Stomach (tissue), 4 donors: ENCODE measurements around the gene PRKCH.

Experiments used
- EP300 ChIP-seq: sonication (generic); formaldehyde crosslinking; IDR thresholded peaks from one replicate; pipeline ENCODE4 v1.6.1; 2017; ENCODE audit warnings: antibody characterized with exemption
- POLR2A ChIP-seq, 4 donors: fragments of 450-650 bp; IDR thresholded peaks; one replicate each; pipeline ENCODE4 v1.6.1; 2016; ENCODE audit warnings: antibody characterized with exemption in 4 of 4, control low read depth in 2 of 4, mild to moderate bottlenecking in 1 of 4, moderate library complexity in 1 of 4
- POLR2AphosphoS5 ChIP-seq, 3 donors: sonication (generic); formaldehyde crosslinking; IDR thresholded peaks; one replicate each; pipeline ENCODE4 v1.6.1; 2016; ENCODE audit warnings: antibody characterized with exemption in 3 of 3
- TF ChIP-seq, protein P1 (sequence below), 7 experiments: fragments of 450-650 bp in 4 of 7; fragments of 200-600 bp in 3 of 7; sonication (generic) in 3 of 7; IDR thresholded peaks; one replicate each; pipeline ENCODE4 v1.5.1; 2016 to 2019; ENCODE audit warnings: antibody characterized with exemption in 7 of 7, control low read depth in 2 of 7, mild to moderate bottlenecking in 1 of 7

- TF ChIP-seq, protein P1, sequence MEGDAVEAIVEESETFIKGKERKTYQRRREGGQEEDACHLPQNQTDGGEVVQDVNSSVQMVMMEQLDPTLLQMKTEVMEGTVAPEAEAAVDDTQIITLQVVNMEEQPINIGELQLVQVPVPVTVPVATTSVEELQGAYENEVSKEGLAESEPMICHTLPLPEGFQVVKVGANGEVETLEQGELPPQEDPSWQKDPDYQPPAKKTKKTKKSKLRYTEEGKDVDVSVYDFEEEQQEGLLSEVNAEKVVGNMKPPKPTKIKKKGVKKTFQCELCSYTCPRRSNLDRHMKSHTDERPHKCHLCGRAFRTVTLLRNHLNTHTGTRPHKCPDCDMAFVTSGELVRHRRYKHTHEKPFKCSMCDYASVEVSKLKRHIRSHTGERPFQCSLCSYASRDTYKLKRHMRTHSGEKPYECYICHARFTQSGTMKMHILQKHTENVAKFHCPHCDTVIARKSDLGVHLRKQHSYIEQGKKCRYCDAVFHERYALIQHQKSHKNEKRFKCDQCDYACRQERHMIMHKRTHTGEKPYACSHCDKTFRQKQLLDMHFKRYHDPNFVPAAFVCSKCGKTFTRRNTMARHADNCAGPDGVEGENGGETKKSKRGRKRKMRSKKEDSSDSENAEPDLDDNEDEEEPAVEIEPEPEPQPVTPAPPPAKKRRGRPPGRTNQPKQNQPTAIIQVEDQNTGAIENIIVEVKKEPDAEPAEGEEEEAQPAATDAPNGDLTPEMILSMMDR (IDR thresholded peaks at IDR 0.05), result no peak
- TF ChIP-seq POLR2AphosphoS5 (IDR thresholded peaks at IDR 0.05), result peak in 1 of 3 donors; percentile 5
- TF ChIP-seq POLR2A (IDR thresholded peaks at IDR 0.05), result no peak
- TF ChIP-seq EP300, result no peak
These were observed 277.6 kb downstream of the PRKCH start for GRCh38 chr14:61598980-61599379.
